Measurements from ENCODE around the gene MSRB3.

MSRB3 gene

DNA sequence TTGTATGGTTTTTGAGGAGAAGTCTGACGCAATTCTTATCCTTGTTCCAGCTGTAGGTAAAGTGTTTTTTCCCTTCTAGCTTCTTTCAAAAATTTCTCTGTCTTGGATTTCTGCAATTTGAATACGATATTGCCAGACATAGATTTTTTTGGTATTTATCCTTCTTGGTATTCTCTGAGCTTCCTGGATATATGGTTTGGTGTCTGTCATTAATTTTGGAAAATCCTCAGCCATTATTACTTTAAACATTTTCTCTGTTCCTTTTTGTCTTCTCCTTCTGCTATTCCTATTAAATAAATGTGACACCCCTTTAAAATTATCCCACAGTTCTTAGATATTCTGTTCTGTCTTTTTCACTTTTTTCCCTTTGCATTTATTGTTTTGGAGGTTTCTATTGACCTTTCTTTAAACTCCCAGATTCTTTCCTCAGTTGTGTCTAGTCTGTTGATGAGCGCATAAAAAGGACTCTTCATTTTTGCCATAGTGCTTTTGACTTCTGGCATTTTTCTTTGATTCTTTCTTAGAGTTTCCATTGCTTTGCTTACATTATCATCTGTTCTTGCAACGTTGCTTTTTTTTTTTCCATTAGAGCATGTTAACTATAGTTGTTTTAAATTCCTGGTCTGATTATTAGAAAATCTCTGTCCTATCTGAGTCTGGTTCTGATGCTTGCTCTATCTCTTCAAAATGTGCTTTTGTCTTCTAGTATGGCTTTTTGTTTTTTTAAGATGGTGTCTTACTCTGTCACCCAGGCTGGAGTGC lies 129.1 kb downstream of the MSRB3 start:
- DNase-seq (ENCODE audit: low read depth) = no peak
- H3K9me3 ChIP-seq (ENCODE audit: control insufficient read depth, low read length) = peaks cover 1% of the 10 kb centered on the region
- H3K9ac ChIP-seq (ENCODE audit: low read length) = no peak overlapping the region
- H3K4me3 ChIP-seq (ENCODE audit: low read length) = no peak overlapping the region
- no peaks in the 10 kb centered on the region for H3K36me3 ChIP-seq (ENCODE audit: control insufficient read depth, insufficient read depth, low read length, severe bottlenecking)
- no peaks in the 10 kb centered on the region for H3K27me3 ChIP-seq (replicated peaks; ENCODE audit: control insufficient read depth, insufficient read depth, low read length)
- H3K4me1 ChIP-seq (ENCODE audit: control insufficient read depth, insufficient read depth, low read length) = peaks cover 19% of the 10 kb centered on the region

DNA sequence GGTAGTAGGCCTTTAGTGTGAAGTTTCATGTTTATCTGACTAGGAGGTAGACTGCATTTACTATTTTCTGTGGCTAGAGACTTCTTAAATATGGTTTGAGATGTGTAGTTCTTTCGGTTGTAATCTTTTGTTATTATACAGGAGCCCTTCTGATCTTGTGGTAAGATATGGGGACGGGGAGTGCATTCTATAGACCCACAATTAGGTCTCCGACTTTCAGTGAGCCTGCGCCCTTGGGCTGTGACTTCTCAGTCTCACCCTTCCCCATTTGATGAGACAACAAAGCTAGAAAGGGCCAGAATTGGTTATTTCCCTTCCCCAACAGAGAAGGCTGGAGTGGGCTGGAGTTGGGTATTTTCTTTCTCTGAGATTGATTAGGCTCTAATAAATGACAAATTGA lies 130.0 kb downstream of the MSRB3 start:
- no peaks in the 10 kb centered on the region for H3K27me3 ChIP-seq (replicated peaks; ENCODE audit: control insufficient read depth, insufficient read depth, low read length)
- H3K4me3 ChIP-seq (ENCODE audit: low read length) = no peak overlapping the region
- H3K36me3 ChIP-seq (ENCODE audit: control insufficient read depth, insufficient read depth, low read length, severe bottlenecking) = no peaks in the 10 kb centered on the region
- no peak for DNase-seq (ENCODE audit: low read depth)
- no peak overlapping the region for H3K9ac ChIP-seq (ENCODE audit: low read length)
- H3K4me1 ChIP-seq (ENCODE audit: control insufficient read depth, insufficient read depth, low read length) = peaks cover 19% of the 10 kb centered on the region
- no peaks in the 10 kb centered on the region for H3K9me3 ChIP-seq (ENCODE audit: control insufficient read depth, low read length)

DNA sequence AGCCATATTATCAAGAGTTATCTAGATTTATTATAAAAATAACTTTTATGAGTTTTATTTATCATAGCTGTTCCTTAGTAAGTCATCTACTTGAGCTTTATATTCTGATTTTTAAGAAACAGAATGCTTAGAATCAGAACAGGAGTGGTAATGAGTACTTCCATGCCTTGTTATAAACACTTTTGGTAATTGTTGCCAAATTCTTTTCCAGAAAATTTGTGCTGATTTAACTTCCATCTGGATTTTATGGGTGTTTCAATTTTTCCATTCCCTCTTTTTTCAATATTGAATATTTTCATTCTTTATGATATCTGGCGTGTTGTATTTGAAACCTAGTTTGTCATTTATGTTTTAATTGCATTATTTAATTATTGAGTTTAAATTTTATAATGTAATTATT lies 131.2 kb downstream of the MSRB3 start:
- Histone ChIP-seq H3K9ac (ENCODE audit: low read length) (no peak overlapping the region), H3K27me3 (replicated peaks; ENCODE audit: control insufficient read depth, insufficient read depth, low read length) (no peaks in the 10 kb centered on the region), H3K4me3 (ENCODE audit: low read length) (no peak overlapping the region), H3K9me3 (ENCODE audit: control insufficient read depth, low read length) (no peaks in the 10 kb centered on the region), H3K36me3 (ENCODE audit: control insufficient read depth, insufficient read depth, low read length, severe bottlenecking) (no peaks in the 10 kb centered on the region), H3K4me1 (ENCODE audit: control insufficient read depth, insufficient read depth, low read length) (peaks cover 19% of the 10 kb centered on the region)
- no peak for DNase-seq (ENCODE audit: low read depth)

DNA sequence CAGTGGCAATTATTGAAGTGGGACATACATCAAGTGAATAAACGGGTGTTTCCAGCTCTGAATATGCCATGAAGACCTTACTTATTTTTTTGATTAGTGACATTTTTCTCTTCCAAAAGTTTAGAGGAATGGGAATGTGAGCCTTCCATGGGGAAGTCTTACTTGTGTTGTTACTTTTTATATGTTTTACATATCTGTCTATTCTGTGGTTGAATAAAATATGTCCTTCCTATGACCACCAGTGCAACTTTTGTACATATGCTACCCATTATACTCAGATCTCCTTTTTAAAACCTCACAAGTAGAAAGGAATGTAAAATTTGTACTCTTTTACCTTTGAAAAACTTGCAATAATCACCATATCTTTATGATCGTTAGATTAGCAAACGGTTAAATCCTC lies 132.7 kb downstream of the MSRB3 start:
- Histone ChIP-seq H3K9me3 (ENCODE audit: control insufficient read depth, low read length) (no peaks in the 10 kb centered on the region), H3K27me3 (replicated peaks; ENCODE audit: control insufficient read depth, insufficient read depth, low read length) (no peaks in the 10 kb centered on the region), H3K4me1 (ENCODE audit: control insufficient read depth, insufficient read depth, low read length) (peaks cover 19% of the 10 kb centered on the region), H3K4me3 (ENCODE audit: low read length) (no peak overlapping the region), H3K36me3 (ENCODE audit: control insufficient read depth, insufficient read depth, low read length, severe bottlenecking) (no peaks in the 10 kb centered on the region), H3K9ac (ENCODE audit: low read length) (no peak overlapping the region)
- peak; percentile 25 for DNase-seq (ENCODE audit: low read depth)

DNA sequence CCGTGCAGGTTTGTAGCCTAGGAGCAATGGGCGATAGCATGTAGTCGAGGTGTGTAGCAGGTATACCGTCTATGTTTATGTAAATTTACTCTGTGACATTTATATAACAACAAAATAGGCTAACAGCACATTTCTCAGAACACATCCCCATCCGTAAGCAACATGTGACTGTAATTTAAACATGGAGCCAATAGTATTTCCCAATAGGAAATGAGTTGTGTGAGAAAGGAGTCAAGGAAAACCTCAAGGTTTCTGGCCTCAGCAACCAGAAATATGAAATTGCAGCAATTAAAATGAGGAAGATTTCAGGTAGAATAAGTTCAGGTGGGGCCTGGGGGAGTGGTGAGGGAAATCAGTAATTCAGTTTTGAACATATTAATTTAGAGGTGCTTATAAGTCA lies 136.0 kb downstream of the MSRB3 start:
- Histone ChIP-seq H3K27me3 (replicated peaks; ENCODE audit: control insufficient read depth, insufficient read depth, low read length) (no peaks in the 10 kb centered on the region), H3K9ac (ENCODE audit: low read length) (no peak overlapping the region), H3K36me3 (ENCODE audit: control insufficient read depth, insufficient read depth, low read length, severe bottlenecking) (peaks cover 8% of the 10 kb centered on the region), H3K9me3 (ENCODE audit: control insufficient read depth, low read length) (no peaks in the 10 kb centered on the region), H3K4me1 (ENCODE audit: control insufficient read depth, insufficient read depth, low read length) (peaks cover 17% of the 10 kb centered on the region), H3K4me3 (ENCODE audit: low read length) (no peak overlapping the region)
- no peak for DNase-seq (ENCODE audit: low read depth)

DNA sequence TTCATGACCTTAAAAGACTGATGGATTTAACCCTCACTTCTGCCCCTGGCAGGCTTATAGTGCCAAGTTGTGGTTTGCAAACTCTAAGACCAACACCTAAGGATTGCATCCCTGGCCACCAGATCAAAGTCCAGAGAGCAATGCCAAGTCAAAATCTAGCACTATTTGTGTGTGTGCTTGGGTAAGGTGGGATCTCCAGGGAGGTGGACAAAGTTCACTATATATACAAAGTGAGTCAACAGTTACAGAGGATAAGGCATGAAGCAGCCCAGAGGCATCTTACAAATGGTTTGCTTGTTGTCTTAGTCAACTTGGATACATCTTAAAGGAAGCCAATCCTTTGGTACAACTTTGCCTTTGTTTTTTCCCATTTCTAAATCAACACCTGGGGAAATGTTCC lies 137.3 kb downstream of the MSRB3 start:
- Histone ChIP-seq H3K4me1 (ENCODE audit: control insufficient read depth, insufficient read depth, low read length) (peaks cover 4% of the 10 kb centered on the region), H3K36me3 (ENCODE audit: control insufficient read depth, insufficient read depth, low read length, severe bottlenecking) (peaks cover 10% of the 10 kb centered on the region), H3K9ac (ENCODE audit: low read length) (no peak overlapping the region), H3K9me3 (ENCODE audit: control insufficient read depth, low read length) (peaks cover 2% of the 10 kb centered on the region), H3K27me3 (replicated peaks; ENCODE audit: control insufficient read depth, insufficient read depth, low read length) (no peaks in the 10 kb centered on the region), H3K4me3 (ENCODE audit: low read length) (no peak overlapping the region)
- DNase-seq (ENCODE audit: low read depth) = no peak

DNA sequence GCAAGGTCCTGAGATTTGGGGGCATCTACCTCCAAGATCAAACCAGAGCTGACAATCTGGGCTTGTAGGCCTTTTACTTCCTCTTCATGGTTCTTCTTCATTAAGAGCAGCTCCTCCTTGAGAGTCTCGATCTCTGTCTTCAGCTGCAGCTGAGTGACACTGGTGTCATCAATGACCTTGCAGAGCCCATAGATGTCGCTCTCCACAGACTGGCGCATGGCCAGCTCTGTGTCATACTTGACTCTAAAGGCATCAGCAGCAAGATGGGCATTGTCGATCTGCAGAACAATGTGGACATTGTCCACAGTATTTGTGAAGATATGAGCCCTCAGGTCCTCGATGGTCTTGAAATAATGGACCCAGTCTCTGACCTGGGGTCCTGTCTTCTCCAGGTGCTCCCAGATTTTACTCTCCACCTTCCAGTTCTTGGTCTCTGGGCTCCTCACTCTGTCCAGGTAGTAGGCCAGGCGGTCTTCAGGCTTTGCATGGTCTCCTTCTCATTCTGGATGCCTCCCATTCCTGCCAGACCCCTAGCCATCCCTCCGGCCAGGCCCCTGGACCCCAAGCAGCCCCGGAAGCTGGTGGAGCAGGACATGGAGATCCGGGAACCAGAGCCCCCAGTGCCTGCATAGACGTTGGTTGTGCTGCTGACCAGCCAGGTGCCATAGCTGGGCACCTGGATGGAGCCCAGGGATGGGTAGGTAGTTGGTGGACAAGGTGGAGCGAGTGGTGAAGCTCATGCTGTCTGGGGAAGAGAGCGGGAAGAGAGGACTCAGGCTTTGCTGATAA lies 141.0 kb downstream of the MSRB3 start:
- Histone ChIP-seq H3K9me3 (ENCODE audit: control insufficient read depth, low read length) (peaks cover 14% of the 10 kb centered on the region), H3K4me1 (ENCODE audit: control insufficient read depth, insufficient read depth, low read length) (no peaks in the 10 kb centered on the region), H3K27me3 (replicated peaks; ENCODE audit: control insufficient read depth, insufficient read depth, low read length) (no peaks in the 10 kb centered on the region), H3K36me3 (ENCODE audit: control insufficient read depth, insufficient read depth, low read length, severe bottlenecking) (peaks cover 19% of the 10 kb centered on the region), H3K4me3 (ENCODE audit: low read length) (no peak overlapping the region), H3K9ac (ENCODE audit: low read length) (no peak overlapping the region)
- no peak for DNase-seq (ENCODE audit: low read depth)

DNA sequence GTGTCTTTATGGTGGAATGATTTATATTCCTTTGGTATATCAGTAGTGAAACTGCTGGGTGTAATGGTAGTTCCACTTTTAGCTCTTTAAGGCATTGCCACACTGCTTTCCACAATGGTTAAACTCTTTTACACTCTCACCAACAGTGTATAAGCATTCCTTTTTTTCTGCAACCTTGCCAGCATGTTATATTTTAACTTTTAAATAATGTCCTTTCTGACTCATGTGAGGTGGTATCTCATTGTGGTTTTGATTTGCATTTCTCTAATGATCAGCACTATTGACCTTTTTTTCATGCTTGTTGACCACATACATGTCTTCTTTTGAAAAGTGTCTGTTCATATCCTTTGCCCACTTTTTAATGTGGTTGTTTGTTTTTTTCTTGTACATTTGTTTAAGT lies 142.5 kb downstream of the MSRB3 start:
- H3K27me3 ChIP-seq (replicated peaks; ENCODE audit: control insufficient read depth, insufficient read depth, low read length) = no peaks in the 10 kb centered on the region
- peaks cover 19% of the 10 kb centered on the region for H3K36me3 ChIP-seq (ENCODE audit: control insufficient read depth, insufficient read depth, low read length, severe bottlenecking)
- peaks cover 17% of the 10 kb centered on the region for H3K9me3 ChIP-seq (ENCODE audit: control insufficient read depth, low read length)
- H3K4me3 ChIP-seq (ENCODE audit: low read length) = no peak overlapping the region
- no peak overlapping the region for H3K9ac ChIP-seq (ENCODE audit: low read length)
- H3K4me1 ChIP-seq (ENCODE audit: control insufficient read depth, insufficient read depth, low read length) = no peaks in the 10 kb centered on the region
- DNase-seq (ENCODE audit: low read depth) = no peak

DNA sequence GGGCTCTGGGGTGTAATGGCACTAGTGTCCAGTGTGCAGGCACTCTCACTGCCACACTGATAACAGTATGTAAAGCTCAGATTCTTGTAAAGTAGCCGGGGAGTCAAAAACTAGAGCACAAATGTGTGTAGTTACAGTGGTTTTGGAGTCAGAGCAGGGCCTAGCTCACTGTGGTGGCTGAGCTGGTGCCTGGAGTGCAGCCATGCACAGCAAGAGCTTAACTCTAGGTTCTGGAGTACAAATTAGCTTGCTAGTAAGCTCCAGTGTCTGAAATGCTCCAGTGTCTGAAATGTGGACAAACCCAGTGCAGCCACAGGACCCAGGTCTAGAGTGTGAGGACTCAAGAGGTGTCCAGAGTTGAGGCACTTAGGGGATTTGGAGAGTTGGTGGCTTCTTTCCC lies 149.2 kb downstream of the MSRB3 start:
- Histone ChIP-seq H3K4me3 (ENCODE audit: low read length) (no peak overlapping the region), H3K9ac (ENCODE audit: low read length) (no peak overlapping the region), H3K9me3 (ENCODE audit: control insufficient read depth, low read length) (peaks cover 7% of the 10 kb centered on the region), H3K27me3 (replicated peaks; ENCODE audit: control insufficient read depth, insufficient read depth, low read length) (no peaks in the 10 kb centered on the region), H3K4me1 (ENCODE audit: control insufficient read depth, insufficient read depth, low read length) (peaks cover 14% of the 10 kb centered on the region), H3K36me3 (ENCODE audit: control insufficient read depth, insufficient read depth, low read length, severe bottlenecking) (no peaks in the 10 kb centered on the region)
- no peak for DNase-seq (ENCODE audit: low read depth)

DNA sequence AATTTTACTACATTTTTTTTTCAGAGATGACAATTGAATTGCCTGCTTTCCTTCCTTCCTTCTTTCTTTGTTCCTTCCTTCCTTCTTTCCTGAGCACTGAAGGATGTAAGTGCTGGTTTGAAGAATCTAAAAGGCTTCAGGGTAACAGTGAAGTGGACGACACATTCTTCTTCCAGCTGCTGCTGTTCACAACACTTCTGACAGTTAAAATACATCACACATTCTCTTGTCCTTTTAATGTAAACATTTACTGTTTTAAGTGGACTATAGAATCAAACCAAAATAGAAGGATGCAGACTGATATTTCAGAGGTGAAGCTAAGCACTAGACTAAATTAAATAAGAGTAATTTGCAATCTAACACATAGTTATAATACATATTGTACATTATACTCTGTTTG lies 151.5 kb downstream of the MSRB3 start:
- H3K9me3 ChIP-seq (ENCODE audit: control insufficient read depth, low read length) = peaks cover 6% of the 10 kb centered on the region
- no peak for DNase-seq (ENCODE audit: low read depth)
- H3K27me3 ChIP-seq (replicated peaks; ENCODE audit: control insufficient read depth, insufficient read depth, low read length) = no peaks in the 10 kb centered on the region
- no peak overlapping the region for H3K4me3 ChIP-seq (ENCODE audit: low read length)
- peaks cover 14% of the 10 kb centered on the region for H3K4me1 ChIP-seq (ENCODE audit: control insufficient read depth, insufficient read depth, low read length)
- no peaks in the 10 kb centered on the region for H3K36me3 ChIP-seq (ENCODE audit: control insufficient read depth, insufficient read depth, low read length, severe bottlenecking)
- no peak overlapping the region for H3K9ac ChIP-seq (ENCODE audit: low read length)

DNA sequence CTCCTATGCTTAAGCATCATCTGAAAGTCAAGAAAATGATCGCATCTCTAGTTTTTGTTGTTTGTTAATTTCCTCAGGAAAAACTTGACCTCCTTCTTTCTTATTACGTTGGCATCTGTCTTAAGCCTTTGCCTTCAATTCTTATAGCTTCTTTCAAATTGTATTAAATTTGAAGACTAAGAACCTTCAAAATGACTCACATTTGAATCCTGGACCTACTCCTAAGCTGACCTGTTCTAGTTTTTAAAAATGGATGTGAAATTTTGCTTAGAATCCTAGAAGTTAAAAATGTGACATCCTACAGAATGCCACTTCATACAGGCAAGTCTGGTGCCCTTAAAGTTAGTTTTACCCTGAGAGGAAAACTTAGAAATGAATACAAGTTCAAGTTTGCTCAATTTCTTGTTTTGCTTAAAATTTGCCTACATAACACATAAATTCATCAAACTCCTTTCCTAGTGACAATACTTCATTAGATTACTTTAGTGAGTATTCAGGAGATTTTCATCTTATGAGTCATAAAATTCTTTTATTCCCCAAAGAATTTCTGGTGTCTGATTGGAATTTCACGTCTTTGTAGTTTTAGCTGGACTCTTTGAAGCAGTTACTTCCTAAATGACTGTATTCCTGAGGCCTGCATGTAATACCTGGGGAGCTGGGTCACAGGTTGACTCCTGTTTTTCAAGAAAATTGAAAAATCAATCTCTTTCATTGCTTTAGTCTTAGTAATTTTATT lies 152.3 kb downstream of the MSRB3 start:
- Histone ChIP-seq H3K4me3 (ENCODE audit: low read length) (no peak overlapping the region), H3K9ac (ENCODE audit: low read length) (no peak overlapping the region), H3K9me3 (ENCODE audit: control insufficient read depth, low read length) (peaks cover 4% of the 10 kb centered on the region), H3K4me1 (ENCODE audit: control insufficient read depth, insufficient read depth, low read length) (peaks cover 14% of the 10 kb centered on the region), H3K36me3 (ENCODE audit: control insufficient read depth, insufficient read depth, low read length, severe bottlenecking) (no peaks in the 10 kb centered on the region), H3K27me3 (replicated peaks; ENCODE audit: control insufficient read depth, insufficient read depth, low read length) (no peaks in the 10 kb centered on the region)
- peak; percentile 72 for DNase-seq (ENCODE audit: low read depth)
